Activated CD8-positive, alpha-beta memory T cell treated with anti-CD3 and anti-CD28 coated beads, Interleukin-2, amount 50 U/mL, for 1 hour (primary cell): ENCODE data around the gene ZSWIM7.
"Not testable (repeated sequence)": the region's sequence is repeated elsewhere in the genome, so short reads cannot be mapped to it uniquely, and the experiment has no call there.

Source experiments
- DNase-seq: peaks from one replicate; pipeline ENCODE4 v3.0.0-alpha.2; 2020; ENCODE audit errors: extremely low read depth

ZSWIM7 gene

GRCh38 chr17:15957608-15958307 is 41.7 kb downstream of the ZSWIM7 start:
- no peak for DNase-seq

- DNase-seq = no peak
Observed at GRCh38 chr17:15957206-15957605, 42.3 kb downstream of the ZSWIM7 start.

GRCh38 chr17:15955793-15956541 is 43.5 kb downstream of the ZSWIM7 start:
- DNase-seq = no peak

GRCh38 chr17:15954222-15954621 is 45.3 kb downstream of the ZSWIM7 start:
- no peak for DNase-seq

DNA sequence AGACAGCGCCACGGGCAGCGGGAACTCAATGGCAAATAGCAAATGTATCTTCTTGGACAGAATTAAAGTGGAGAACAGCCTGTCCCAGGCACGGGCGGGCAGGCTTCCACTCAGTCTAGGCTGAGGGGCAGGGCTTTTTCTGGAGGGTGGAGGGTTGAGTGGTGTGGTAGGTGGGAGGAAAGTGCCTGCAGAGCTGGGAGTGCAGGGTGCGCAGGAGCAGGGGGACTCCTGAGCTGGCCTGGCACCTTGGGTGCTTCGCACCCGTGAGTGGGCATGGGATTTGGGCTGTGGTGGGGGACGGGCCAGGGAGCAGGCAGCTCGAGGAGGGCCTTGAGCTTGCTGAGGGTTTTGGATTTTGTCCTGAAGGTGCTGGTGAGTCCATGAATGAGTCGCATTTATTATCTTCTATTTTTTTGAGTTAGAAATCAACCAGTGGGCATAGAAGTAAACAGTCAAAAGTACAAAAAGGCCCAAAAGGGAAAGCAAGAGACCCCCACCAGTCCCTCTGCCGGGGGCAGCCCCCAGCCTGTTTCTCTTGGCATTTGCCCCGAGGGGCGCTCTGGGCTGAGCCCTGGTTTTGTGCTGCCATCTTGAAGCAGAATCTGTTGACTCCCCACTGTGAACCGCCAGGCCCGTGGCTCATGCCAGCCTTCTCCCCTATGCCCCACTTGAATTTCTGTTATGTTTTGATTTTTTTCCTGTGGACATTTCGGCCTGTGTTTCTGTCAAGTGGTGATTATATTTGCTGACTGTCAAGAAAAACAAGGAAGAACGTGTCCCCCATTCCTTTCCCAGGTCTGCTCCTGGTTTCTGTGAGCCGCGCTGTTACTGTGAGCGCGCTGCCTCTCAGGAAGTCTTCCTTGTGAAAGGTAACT is 46.4 kb downstream of the ZSWIM7 start:
- no peak for DNase-seq

DNA sequence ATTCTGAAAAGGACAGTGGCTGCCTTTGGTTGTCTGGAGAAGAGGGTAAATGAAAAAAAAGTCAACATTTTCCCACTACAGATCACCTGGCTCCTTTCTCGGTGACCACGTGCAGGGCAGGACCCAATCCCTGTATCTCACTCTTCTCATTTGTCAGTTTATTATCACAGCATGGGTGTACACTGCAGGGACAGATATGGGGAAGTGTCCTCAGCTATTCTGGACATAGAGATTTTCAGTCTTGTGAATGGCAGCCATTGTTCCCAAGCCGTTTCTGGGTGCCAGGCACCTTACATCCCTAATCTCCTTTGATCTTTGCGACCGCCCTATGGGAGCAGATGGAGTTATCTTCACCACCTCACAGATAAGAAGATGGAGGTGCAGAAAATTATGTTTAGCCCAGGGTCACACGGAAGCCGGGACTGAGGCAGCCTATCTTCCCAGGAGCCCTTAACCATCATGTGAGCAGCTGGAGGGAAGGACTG is 47.4 kb downstream of the ZSWIM7 start:
- DNase-seq = no peak

DNA sequence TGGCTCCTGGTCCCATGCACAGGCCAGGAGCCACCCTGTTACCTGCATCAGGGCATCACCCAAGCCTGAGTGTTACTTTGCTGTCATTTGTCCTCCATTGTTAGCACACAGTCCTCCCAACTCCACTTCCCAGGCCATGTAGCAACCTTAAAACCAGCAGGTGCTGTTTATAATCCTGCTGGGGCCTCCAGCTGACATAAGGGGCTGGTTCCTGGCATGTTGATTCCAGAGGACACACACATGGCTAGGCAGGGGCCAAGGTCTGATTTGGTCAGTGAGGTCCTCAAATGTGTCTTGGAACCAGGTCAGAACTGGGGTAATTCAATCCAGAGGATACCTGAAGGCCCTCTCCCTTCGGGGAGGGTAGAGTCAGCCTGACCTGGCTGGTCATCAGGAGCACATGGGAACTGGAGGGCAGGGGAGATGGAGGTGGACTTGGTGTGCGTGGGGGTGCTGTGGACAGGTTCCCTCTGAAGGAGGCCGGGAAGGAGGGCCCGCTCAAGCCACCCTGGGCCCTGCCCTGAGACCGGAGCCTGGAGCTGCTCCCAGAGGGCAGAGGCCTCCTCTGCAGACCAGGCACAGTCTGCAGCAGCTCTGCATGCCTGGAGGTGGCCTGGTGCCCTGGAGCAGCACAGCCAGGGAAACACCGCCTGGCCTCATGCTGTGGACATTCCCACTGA is 48.0 kb downstream of the ZSWIM7 start:
- DNase-seq = no peak

DNA sequence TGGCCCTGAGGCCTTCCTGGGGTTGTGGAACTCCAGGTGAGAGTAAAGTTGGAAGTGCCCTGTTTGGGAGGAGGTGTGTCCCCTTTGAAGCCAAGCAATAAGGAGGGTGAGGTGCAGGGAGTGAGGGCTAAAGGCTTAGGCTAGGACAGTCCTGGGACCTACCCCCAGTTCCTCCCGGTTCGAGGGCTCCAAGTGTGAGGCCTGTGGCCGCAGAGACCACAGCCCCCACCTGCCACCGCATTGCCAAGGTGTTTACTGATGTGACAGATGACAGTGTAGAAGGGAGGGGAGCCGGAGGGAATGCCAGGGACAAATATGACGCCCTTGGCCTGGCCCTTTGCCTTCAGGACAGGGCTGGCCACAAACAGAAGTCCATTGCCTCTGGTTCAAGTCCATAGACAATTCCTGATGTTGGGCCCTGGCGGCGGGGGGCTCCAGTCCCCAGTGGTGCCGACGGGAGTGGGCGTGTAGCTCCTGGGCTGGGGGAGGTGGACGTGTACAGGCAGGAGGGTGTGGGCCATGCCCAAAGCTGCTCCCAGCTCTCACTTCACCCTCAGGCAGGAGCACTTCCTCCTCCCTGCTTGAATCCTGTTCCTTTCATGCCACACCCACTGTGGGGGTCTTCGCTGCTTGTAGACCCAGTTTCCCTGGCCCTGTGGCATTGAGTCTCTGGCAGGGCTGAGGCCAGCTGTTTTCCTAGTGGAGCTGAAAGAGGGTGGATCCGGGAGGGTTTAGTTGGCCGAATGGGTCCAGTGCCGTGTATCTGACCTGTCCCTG is 51.3 kb downstream of the ZSWIM7 start:
- no peak for DNase-seq

DNA sequence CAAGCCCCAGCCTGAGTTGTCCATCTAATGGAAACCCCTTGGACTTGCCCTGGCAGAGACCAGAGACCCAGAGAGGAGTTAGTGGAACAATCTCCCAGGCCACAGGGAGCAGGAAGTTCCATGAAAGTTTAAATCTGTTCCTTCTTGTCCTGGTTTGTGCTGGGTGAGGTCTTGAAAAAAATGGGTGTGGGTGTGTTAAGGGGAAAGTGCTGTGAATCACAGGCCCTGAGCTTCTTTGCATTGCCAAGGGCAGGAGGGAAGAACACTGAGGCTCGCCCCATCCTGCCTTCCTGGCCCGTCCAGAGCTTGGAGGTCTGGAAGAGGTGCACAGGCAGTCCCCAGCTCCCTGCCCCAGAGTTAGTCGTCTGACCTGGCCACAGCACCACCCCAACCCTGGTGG is 52.2 kb downstream of the ZSWIM7 start:
- no peak for DNase-seq

DNA sequence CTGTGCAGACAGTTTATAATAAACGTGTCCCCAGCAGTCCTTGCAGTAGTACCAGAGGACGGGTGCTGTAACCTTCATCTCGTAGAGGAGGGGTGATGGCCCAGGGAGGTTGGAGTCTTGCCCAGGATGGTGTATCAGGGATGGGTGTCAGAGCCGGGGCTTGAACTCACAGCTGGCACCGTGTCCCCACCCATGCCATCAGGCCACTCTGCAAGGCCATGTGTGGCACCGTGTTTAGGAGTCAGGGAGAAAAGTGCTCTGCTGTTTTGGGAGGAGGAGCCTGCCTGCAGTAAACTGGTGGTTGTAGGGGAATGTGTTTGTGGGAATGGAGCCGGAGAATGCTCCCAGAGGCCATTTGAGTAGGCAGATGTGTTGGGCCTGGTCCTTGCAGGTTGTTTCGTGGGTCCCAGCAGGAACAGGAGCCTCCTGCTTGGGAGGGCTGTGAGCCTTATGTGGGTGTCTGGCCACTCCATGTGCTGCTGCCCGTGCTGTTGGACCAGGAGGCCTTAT is 52.8 kb downstream of the ZSWIM7 start:
- DNase-seq = no peak

GRCh38 chr17:15945527-15946191 is 53.8 kb downstream of the ZSWIM7 start:
- no peak for DNase-seq

DNA sequence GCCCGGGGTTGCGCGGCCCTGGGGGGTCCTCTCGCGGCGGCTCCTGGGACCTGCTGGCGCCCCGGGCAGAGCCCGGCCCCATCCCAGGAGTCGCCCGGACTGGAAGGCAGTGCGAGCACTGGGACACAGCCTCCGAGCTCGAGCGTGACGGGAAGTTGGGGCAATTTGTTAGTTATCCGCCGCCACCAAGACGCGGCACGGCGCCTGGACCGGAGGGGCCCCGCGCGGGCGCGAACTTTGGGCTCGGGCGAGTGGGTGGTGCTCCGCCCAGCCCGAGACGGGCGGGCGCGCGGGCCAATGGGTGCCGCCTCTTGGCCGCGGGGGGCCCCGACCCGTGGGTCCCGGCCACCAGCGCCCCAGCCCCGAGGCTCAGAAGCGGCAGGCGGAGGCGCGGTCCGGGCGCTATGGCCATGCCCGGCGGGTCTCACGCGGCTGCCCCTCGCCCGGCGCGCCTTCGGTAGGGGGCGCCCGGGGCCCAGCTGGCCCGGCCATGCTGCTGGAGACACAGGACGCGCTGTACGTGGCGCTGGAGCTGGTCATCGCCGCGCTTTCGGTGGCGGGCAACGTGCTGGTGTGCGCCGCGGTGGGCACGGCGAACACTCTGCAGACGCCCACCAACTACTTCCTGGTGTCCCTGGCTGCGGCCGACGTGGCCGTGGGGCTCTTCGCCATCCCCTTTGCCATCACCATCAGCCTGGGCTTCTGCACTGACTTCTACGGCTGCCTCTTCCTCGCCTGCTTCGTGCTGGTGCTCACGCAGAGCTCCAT is 54.6 kb downstream of the ZSWIM7 start, which contains the start of gene ADORA2B:
Gene ADORA2B, plus strand, starts transcription at position 372 of the 768 bp plus-strand sequence. Its CDS starts 119 bp downstream, at position 491.
- DNase-seq = no peak

DNA sequence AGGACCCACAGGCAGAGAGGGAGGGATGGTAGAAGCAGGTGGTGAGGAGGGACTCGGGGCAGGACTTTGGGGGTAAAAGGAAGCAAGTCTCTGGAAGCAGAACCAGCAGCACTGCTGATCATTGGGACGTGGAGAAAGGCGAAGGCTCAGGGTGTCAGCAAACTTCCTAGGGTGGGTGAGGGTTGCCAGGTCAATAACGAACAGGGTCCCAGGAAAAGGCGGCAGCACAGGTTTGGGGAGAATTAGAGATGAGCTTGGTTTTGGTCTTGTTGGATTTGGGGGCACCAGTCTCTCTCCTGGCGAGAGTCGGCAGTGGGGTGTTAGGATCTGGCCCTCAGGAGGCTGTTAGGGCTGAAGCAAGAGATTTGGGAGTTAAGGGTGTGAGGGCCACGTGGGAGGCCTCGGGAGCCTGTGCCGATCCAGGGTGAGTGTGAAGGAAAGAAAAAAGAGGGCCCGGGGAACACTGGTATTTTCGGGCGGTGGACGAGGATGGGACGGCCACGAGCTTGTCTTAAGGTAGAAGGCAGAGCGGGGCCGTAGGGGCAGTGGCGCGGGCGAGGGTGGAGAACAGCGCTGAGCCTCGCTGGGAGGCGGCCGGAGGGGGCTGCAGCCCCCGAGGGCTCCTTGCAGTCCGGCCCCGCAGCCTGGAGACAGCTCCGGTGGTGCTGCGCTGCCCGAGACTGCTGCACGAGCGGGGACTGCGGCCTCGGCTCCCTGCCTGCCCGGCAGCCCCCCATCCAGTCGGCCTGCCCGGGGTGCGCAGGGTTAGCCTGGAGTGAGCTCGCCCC is 55.3 kb downstream of the ZSWIM7 start:
- no peak for DNase-seq

- no peak for DNase-seq
Observed at GRCh38 chr17:15942207-15942833, 57.2 kb downstream of the ZSWIM7 start.

DNA sequence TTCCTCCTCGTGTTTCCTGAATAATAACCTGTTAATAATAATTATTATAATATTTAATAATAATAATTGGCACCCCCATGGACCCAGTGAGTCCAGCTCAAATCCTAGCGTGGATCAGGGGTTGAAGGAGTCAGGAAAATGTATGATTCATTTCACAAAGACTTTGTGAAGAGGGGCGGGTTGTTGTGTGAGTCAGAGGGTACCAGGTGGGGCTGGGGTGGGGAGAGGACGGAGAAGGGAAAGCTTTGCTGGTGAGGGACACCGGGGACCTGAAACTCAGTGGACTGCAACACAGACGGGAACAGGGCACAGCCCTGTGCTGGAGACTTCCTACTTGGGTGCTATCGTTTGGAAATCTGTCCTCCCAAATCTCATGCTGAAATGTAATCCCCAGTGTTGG is 57.7 kb downstream of the ZSWIM7 start:
- no peak for DNase-seq

DNA sequence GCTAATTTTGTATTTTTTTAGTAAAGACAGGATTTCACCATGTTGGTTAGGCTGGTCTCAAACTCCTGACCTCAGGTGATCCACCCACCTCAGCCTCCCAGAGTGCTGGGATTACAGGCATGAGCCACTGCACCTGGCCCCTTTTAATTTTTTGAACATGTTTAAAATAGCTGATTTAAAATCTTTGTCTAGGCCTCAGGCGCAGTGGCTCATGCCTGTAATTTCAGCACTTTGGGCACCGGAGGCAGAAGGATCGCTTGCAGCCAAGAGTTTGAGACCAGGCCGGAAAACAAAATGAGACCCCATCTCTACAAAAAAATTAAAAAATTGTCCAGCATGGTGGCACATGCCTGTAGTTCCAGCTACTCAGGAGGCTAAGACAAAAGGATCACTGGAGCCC is 63.0 kb downstream of the ZSWIM7 start:
- not testable (repeated sequence) for DNase-seq

DNA sequence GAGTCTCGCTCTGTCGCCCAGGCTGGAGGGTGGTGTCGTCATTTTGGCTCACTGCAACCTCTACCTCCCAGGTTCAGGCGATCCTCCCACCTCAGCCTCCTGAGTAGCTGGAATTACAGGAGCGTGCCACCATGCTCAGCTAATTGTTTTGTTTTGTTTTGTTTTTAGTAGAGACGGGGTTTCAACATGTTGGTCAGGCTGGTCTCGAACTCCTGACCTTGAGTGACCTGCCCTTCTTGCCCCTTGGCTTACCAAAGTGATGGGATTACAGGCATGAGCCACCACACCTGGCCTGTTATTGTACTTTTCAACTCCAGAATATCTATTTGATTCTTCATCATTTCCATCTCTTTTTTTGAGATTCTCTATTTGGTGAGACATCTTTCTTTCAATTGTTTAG is 63.6 kb downstream of the ZSWIM7 start:
- no peak for DNase-seq

GRCh38 chr17:15934866-15935265 is 64.6 kb downstream of the ZSWIM7 start:
- no peak for DNase-seq
